HG02870 (cell line): ENCODE measurements around the gene GPR22.

Source experiments
- ATAC-seq: cut with Tn5 transposase; IDR thresholded peaks from one replicate; pipeline ENCODE4 v1.9.1; 2021; ENCODE audit warnings: mild to moderate bottlenecking, moderate library complexity; ENCODE audit not compliant: unreplicated experiment

GPR22 gene

GRCh38 chr7:107474104-107474521 is 4.3 kb downstream of the GPR22 start:
- ATAC-seq = no peak

DNA sequence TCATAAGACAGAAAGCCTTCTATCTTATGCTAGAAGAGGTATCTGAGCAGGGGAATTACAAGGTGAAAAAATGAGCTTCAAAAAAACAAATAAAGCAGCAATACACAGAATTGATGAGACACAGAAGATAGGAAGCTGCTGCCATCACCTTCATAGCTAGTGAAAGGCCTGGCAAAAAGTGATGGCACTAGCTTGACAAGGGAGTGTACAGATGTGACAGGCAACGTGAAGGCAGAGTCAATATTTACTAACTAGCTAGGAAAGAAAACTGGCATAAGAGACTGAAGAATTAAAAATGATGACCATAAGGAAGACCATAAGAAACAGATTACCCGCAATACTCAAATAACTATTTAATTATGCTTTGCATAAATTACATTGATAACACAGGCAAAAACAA is 9.4 kb downstream of the GPR22 start:
- ATAC-seq = no peak

DNA sequence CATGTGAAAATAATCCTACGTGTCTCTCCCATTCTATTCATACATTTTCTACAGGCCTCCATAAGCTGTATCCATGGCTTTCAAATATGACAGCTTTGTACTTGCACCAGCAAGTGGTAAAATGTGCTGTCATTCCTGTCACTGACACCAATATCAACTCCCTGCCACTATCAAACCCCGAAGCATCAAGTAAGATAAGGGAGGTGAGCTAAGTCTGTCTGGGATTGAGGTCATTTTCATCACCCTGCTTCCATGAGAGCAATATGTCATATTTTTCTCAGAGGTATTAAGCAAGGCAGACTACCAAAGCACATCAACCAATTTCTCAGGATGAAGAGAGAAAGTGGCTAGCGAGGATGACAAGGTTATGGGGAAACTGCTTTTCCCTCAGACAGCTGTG is 11.1 kb downstream of the GPR22 start:
- ATAC-seq = no peak

DNA sequence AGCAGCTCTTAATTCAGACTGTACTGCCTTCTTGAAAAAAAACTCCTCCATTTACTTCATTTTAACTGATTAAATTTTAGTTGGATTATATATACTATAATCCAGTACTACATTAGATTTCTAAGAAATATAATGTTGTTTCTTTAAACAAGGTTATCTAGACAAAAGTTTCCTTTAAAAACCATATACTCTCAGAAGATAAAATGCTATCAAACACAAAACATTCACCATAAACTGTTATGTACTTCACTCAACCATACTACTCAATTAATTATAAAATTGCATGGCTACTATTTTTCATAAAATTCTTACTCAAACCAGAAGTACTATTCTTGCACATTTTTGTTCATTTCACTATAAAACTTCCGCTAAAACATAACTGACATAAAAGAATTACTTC is 12.7 kb downstream of the GPR22 start:
- ATAC-seq = no peak

- no peak for ATAC-seq
Measured at GRCh38 chr7:107486041-107486440, 16.2 kb downstream of the GPR22 start.

- no peak for ATAC-seq
Measured at GRCh38 chr7:107492875-107493274, 23.0 kb downstream of the GPR22 start.

DNA sequence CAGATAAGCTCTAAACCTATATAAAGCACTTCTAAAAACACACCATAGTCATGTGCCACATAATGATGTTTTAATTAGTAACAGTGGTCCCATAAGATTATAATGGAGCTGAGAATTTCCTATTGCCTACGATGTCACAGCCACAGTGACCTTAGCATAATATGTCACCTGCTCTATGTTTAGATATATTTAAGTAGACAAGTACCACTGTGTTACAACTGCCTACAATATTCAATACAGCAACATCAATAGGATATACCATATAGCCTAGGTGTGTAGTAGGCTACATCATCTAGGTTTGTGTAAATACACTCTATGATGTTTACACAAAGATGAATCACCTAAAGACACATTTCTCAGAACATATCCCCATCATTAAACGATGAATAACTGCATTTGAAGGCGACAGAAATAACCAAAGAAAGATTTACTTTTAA is 24.5 kb downstream of the GPR22 start:
- no peak for ATAC-seq

- ATAC-seq = no peak
Measured at GRCh38 chr7:107494884-107495283, 25.0 kb downstream of the GPR22 start.

GRCh38 chr7:107495516-107495915 is 25.7 kb downstream of the GPR22 start:
- no peak for ATAC-seq

GRCh38 chr7:107499731-107500130 is 29.9 kb downstream of the GPR22 start:
- ATAC-seq = no peak

GRCh38 chr7:107501593-107501992 is 31.7 kb downstream of the GPR22 start:
- ATAC-seq = no peak

GRCh38 chr7:107502154-107502553 is 32.3 kb downstream of the GPR22 start:
- ATAC-seq = no peak

DNA sequence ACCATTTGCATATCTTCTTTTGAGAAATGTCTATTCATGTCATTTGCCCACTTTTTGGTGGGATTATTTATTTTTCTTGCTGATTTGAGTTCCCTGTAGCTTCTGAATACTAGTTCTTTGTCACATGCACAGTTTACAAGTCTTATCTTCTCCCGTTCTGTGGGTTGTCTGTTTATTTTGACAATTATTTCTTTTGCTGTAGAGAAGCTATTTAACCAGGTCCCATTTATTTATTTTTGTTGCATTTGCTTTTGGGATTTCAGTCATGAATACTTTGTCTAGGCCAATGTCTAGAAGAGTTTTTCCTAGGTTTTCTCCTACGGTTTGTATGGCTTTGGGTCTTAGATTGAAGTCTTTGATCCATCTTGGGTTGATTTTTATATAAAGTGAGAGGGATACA is 32.9 kb downstream of the GPR22 start:
- no peak for ATAC-seq

DNA sequence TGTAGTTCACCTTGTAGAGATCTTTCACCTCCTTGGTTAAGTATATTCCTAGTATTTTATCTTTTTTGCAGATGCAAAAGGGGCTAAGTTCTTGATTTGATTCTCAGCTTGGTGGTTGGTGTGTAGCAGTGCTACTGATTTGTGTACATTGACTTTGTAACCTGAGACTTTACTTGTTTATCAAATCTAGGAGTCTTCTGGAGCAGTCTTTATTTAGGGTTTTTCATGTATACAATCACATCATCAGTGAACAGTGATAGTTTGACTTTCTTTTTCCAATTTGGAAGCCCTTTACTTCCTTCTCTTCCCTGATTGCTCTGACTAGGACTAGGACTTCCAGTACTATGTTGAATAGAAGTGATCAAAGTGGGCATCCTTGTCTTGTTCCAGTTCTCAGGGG is 33.8 kb downstream of the GPR22 start:
- no peak for ATAC-seq

GRCh38 chr7:107505362-107505761 is 35.5 kb downstream of the GPR22 start:
- ATAC-seq = no peak

DNA sequence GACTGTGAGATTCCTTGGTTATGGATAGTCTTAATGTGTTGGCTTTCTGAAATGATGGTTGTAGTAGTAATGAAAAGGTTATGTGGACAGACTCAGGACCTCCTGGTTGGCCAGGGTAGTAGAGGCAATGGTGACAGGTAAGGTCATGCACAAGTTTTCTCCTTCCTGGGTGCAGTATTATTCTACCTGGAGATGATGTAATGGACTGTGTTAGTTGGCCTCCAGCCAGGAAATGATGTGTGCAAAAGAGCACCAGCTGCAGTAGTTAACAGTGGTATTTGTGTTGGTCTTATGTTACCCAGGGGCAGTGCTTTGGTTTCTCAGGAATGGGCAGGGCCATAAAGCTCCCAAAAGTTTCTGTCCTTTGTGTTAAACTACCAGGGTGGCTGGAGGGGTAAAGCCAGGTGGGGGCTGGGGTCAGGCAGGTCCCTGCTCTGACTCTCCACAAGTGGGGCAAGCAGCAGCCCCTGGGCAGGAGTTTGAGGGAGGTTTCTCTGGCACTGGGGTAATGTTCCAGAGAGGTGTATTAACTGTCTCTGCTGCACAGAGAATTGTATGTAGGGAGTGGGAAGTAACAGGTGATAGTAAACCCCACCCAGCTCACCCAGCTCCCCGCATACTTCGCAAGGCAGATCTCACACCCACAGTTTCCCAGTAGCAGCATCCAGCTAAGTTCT is 36.3 kb downstream of the GPR22 start:
- no peak for ATAC-seq

DNA sequence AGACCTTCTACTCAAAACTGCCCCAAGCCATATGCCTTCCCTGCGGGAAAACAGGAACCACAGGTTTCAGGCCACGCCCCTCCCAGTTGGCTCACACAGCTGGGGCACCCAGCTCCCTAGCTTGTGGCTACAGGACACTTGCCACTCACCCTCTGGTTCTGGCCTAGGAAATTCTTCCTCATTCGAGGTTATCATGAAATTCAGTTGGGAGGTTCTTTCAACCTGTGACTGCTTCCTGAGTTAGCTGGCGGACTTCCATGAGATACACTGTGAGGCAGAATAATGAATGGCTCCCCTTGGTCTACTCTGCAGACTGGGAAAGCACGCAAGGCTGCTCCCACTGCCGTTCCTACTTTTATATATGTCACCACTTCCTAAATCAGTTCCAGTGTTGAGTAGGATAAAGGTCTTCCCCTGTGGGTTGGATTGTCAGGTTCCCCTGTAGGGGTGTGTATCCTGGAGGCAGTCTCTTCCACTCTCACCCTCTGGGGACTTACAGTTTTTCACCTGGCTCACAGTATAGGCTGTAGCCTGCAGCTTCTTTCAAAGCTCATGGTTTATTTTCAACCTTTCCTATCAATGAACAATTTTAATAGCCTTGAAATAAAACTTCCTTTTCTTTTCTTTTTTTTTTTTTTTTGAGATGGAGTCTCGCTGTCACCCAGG is 37.0 kb downstream of the GPR22 start:
- no peak for ATAC-seq
